ENCODE data around the gene GLOD4.
A peak's percentile ranks its signal among the peaks of the same experiment; 100 is the strongest.
"Not testable (repeated sequence)": the region's sequence is repeated elsewhere in the genome, so short reads cannot be mapped to it uniquely, and the experiment has no call there.

The GLOD4 gene

DNA sequence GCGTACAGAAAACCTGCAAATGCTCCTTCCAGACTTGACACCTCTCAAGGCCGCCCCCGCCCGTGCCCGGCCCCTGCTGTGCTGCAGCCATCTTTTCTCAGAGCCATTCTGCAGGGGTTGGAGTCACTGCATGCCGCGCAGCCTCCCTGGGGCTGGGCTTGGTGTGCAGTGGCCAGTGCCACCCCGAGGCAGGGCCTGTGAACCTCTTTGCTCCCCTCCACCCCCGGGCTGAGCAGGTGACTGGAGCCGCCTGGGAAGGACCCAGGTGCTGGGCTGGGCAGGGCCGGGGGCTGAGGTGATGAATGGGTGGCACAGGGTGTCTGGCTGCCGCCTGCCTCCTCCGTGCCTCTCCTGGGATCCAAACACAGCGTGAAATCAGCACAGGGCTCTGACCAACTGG lies 20.4 kb upstream of the GLOD4 start:
- DNase-seq, result no peak

DNA sequence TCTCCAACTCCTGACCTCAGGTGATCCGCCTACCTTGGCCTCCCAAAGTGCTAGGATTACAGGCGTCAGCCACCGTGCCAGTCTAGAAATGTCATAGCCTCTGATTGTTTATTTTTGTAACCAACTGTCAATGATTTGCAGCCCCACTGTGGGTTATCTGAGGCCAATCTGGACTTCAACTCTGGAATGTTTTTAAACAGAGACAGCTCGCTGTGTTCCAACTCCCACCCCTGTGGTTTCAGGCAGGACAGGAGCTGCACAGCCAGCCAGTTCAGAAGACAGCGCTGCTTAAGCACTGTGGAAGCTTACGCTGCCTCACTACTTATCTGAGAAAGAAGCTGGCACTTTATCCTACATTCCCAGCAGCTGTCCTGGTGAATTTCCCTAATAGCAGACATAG lies 19.6 kb upstream of the GLOD4 start:
- no peak for DNase-seq

DNA sequence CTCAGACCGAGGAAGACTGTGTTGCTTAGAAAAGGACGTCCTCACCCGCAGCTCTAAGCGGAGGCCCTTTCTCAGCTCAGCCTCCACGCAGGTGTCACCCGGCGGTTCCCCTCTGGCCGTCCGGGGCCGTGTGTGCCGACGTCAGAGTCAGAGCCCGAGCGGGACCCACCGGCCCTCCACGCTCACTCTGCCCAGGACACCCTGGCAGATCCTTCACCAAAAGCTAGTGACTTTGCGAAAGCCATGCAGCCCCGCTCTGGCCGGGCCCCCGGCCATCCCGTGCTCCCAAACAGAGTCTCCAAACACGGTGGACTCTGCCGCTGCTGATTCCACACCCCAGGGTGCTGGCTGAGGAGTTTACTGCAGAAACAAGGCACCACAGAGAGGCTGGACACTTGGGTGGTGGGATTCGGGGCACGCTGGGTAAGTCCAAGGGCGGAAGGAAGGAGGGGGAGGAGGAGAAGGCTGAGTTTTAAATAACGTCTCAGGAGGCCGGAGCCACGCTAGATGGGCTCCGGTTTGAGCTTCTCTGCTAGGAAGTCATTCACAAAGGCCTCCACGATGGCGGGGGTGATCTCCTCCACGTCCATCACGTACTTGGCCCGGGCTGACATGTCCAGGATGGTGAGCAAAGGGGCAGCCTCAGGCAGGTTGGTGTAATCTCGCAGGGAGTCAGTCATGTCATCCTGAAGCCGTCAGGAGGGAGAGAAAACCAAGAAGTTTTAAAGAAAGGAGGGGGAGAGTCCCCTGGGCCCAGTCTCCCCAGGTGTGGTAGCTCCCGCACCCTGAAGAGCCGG lies 18.6 kb upstream of the GLOD4 start:
- no peak for DNase-seq

DNA sequence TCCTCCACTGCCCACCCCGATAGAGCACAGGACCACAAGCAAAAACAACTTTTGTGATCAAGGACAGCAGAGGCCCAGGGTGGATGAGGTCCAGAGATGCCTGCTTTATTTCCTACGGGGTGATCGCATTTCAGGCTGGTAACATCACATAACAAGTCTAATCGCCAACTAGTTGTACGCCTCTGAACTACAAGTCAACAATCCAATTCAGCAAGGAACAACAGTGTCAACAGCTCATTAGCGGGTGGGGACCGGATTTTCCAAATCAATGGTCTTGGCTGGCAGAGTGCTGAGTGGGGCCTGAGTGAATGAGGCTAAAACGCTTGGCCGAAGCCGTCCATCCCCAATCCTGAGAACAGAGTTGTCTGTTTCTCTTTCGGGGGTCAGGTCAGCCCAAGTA lies 17.2 kb upstream of the GLOD4 start:
- no peak for DNase-seq

DNA sequence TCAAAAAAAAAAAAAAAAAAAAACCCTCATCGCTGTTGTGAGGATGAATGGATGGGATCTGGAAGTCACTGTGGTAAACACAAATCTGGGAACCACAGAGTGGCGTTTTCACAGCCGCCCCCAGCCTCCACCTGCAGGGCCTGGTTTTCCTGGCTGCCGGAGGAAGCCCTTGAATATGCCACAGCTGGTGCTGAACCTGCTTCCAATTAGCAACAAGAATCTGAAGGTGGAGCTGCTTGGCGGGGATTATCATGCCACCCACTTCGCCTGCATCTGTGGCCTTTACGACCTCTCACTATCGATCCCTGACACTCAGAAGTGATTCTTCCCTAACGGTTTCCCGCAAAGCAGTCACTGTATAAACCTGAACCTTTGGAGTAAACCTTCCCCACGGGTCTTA lies 16.2 kb upstream of the GLOD4 start:
- DNase-seq, result peak; percentile 51

DNA sequence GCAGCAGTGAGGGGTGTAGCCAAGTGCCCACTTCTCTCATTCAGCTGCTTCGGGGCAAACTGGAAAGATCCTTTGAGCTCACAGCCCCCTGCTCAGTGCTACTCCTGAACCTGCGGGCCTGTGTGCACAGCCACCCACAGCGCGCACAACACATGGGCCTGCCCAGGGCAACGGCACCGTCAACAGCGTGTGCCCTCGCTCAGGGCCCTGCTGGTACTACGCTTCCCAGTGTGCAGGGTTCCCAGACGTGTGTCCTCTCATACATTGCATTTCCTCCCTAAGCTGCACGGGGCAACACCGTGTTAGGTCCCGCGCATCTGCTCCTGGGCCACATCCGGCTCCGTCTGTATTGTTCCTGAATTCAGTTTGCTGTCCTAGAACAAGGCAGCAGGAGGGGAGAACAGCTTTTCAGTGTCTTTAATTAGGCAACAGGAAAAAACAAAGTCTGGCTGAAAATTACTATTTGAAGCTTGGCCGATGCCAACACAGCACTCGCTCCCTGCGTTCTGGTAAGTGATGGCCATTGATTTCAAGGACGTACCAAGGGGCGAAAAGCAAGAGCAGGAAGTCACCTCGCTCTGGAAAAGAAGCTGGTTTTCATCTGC lies 15.3 kb upstream of the GLOD4 start:
- no peak for DNase-seq

DNA sequence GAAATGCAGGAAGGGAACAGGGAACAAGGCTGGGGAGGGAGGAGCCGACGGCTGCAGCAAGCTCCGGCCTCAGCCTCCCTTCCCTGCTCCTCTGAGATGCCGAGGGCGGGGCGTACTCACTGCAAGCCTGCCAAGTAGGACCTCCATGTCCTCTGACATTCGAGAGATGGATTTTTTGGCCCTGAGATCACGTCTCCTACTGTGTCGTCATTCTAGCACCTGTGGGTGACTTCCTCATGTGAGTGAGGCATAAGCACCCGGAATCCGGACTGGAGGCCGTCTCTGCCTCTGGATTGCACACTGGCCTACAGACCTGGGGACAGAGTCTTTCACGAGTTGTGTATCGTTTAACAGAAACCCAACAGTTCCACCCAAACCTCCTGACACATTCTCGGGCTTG lies 14.5 kb upstream of the GLOD4 start:
- DNase-seq, result no peak

DNA sequence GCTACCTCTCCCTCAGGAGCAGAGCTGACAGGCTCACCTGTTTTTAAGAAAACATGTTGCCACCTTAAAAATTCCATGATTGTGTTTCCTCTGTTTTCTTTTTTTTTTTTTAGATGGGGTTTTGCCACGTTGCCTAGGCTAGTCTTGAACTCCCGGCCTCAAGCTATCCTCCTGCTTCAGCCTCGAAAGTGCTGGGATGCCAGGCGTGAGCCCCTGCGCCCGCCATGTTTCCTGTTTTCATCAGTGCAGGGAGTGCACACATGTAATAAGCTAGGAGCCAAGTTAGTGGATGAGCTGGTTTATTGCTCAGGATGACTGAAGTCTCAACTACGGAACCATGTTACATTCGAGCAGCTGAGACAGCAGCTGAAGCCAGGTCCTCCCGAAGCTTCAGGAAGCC lies 13.6 kb upstream of the GLOD4 start:
- DNase-seq, result no peak

DNA sequence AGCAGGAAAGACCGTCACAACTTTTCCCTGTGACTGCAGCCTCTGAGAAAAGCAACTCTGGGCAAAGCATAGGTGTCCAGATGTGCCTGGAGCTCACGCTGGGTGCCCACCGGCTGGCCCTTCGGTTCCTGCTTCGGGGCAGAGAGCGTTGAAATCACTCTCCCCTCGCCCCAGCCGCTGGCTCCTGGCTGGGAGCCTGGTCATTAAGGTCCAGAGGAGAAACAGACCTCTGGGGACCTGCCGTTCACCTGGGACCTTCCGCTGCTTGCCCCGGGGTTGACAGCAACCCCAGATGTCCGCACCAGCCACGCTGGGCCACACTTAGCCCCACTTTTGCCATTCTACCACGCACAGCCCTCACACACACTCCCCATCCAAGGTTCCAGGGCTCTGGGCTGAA lies 13.2 kb upstream of the GLOD4 start:
- DNase-seq, result no peak

DNA sequence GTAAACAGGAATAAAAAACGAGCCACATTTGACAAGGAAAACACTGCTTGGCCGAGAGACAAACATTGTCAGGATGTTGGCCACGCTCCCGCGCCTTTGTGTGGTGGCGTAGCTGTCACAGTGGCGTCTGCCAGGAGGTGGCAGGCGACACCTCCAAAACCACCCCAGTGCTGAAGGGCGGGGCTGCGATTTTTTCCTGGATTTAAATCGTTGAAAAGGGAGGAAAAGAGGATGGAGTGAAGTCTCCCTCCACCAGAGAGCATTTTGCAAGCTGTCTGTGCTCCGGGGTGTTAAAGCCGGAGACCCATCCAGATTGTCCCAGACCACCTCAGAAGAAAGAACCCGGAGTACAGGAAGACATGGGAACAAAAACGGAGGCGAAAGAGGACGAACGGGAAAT lies 12.8 kb upstream of the GLOD4 start:
- peak; percentile 61 for DNase-seq

DNA sequence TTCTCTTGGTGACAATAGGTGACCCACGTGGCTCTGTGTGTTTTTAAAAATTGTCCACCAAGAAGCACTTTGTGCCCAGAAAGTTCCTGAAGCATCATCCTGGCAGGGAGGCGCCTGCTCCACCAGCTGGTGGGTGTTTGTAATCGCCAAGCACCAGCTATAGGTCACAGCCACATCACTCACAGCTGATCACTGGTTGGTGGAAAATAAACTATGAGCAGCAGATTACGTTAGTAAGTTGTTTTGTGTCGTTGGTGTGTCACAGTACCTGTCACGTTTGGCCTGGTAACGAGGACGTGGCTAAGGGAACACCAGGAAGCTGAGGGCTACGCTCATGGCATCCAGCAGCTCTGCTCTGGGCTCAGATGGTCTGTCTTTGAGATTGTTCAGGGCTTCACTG lies 10.2 kb upstream of the GLOD4 start:
- DNase-seq, result no peak

DNA sequence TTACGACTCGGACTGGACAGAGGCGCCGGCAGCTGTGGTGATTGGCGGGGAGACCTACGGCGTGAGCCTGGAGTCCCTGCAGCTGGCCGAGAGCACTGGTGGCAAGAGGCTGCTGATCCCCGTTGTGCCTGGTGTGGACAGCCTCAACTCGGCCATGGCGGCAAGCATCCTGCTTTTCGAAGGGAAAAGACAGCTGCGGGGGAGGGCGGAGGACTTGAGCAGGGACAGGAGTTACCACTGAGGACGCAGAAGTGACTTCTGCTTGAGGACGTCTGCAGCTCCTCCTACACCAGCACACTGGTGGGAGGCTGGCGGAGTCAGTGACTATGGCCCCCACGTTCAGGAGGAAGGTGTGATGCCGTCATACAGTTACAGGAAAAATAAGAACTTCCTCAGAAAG lies 9.7 kb upstream of the GLOD4 start:
- no peak for DNase-seq

DNA sequence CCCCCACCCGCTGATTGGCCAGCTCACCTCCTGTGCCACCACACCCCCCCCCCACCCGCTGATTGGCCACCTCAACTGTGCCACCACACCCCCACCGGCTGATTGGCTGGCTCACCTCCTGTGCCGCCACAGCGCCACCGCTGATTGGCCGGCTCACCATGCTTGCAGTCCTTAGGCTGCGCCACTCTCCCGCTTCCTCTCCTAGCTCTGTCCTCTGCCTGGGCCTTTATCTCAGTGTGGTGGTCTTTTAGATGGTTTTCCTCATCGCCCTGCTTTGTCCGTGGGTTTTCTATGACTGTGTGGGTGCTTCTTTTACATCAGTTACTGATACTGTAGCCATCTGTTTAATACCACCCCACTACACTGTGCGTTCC lies 8.8 kb upstream of the GLOD4 start:
- DNase-seq, result not testable (repeated sequence)

DNA sequence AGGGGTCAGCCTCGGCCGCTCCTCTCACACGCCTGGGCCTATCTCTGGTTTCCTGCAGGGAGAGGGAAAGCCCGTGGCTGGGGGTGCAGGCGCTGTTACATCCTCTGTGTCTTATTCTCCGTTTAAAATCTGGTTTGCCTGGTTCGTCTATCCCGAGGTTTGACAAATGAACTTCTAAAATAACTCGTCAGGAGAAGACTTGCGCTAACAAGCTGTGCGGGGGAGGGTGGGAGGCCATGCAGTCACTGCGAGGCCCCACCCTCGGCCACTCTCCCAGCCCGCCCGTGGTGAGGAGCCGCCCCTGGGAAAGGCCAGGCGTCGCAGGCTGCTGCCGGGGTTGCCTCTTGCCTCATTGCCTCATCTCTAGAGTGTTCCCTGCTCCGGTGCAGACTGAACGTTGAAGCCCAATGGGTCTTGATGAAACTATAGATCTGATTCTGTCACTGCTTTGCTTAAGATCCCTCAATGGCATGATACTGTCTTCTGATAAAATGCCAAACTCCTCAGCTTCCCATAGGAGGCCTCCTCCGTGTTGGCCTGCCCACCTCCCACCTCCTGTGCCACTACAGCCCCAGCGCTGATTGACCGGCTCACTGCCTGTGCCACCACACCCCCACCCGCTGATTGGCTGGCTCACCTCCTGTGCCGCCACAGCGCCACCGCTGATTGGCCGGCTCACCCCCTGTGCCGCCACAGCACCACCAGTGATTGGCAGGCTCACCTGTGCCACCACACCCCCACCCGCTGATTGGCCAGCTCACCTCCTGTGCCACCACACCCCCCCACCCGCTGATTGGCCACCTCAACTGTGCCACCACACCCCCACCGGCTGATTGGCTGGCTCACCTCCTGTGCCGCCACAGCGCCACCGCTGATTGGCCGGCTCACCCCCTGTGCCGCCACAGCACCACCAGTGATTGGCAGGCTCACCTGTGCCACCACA lies 8.1 kb upstream of the GLOD4 start:
- DNase-seq, result not testable (repeated sequence)

DNA sequence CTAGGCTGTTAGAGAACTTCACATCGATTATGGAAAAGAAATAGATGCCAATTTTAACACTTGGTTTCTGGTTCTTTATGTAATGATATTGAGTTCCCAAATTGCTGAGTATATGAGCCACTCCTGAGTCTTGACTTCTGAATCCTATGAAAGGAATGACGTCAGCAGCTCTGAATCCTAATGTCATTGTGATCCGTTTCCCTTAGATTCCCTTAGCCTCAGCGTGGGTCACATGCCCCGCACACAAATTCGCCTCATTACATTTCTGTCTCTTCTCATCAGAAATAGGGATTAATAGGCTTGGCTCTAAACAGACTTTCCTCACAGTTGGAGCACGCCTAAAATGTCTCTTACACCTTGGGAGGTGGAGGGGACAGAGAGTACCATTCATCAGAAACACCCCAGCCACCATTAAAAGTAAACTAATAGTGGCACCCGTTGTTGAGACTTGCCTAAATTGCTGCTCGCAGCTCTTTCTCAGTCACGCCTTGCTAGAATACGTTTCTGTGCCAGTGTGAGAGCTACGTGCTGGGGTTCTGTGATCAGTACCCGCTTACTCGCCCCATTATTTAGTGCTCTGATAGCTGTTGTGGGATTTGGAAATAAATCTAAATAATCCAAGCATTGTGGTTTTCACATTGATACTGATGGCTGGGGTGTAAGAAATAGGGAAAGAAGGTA lies 7.2 kb upstream of the GLOD4 start:
- no peak for DNase-seq

DNA sequence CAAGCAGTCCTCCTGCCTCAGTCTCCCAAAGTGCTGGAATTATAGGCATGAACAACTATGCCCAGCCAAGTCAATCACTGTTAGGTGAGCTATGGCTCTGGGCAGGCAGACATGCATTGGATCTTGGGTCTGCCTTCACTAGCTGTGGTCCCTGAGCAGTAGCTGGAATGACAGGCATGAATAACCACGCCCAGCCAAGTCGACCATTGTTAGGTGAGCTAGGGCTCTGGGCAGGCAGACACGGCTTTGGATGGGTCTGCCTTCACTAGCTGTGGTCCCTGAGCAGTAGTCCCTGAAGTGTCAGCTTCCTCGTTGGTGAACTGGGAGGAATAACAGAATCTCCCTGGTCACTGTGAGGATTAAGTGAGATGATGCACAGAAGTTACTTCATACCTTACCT lies 6.5 kb upstream of the GLOD4 start:
- no peak for DNase-seq

DNA sequence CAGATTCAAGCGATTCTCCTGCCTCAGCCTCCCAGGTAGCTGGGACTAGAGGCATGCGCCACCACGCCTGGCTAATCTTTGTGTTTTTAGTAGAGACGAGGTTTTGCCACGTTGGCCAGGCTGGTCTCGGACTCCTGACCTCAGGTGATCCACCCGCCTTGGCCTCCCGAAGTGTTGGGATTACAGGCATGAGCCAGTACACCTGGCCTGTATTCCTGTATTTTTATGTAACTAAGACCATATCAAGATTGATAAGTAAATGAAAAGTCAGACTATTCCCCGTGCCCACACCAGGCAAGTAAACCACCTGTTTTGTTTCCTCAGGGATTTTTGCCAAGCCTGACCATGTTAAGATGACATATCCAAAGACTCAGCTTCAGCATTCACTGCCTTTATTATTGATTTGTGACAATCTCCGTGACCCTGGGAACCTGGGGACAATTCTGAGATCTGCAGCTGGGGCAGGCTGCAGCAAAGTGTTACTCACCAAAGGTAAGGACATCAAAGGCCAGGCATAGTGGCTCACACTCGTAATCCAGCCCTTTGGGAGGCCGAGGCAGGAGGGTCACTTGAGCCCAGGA lies 5.7 kb upstream of the GLOD4 start:
- no peak for DNase-seq

DNA sequence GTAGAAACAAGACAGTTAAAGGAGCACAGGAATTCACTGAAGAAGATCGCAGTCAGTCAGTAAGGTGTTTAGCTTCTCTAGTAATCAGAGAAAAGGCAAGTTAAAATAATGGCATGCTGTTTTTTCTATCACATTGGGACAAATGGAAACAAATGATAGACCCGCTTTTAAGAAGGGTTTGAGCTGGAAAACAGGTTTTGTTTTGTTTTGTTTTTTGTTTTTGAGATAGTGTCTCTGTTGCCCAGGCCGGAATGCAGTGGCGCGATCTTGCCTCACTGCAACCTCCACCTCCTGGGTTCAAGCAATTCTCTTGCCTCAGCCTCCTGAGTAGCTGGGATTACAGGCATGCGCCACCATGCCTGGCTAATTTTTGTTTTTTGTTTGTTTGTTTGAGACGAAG lies 3.8 kb upstream of the GLOD4 start:
- not testable (repeated sequence) for DNase-seq

DNA sequence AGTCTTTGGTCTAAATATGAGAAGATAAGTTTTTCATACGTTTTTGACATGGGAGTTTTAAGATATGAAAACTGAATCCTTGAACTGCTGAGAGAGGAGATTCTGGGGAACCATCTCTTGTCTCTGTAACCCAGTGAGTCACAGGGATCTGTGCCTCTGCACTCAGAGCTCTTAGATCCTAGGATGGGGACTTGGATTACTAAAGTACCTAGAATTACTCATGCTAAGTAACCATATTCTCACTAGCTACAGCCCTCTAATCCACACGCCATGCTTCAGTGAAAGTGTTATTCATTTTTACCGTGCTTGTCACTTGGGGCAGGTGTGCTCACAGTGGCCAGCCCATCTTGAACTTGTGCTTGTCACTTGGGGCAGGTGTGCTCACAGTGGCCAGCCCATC lies 2.1 kb upstream of the GLOD4 start:
- DNase-seq, result no peak

DNA sequence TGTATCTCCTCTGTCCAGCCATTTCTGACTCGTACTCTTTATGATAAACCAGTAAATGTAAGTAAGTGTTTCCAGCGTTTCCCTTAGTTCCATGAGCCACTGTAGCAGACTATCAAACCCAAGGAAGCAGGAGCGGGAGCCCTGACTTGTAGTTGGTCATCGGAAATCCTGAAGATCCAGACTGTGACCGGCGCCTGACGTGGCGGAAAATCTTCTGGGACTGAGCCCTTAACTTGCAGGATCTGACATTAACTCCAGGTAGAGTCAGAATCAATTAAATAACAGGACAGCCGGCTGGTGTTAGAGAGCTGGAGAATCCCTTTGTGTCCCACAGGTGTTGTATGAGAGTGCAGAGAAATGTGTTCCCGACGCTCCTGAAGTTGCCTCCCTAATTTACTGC lies 4.0 kb downstream of the GLOD4 start:
- DNase-seq, result no peak

DNA sequence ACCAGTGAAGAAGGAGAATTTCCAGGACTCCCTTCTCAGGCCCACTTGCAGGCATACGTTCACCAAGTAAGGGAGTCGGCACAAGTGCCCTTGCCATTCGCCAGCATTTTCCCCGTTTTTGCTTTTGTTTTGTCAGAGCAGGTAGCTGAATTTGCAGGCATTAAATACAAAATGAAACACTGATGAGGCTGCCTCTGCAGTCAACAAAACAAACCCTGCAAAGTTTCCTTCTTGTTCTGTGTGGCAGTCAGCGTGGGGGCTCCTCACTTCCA lies 7.8 kb downstream of the GLOD4 start:
- DNase-seq, result no peak

DNA sequence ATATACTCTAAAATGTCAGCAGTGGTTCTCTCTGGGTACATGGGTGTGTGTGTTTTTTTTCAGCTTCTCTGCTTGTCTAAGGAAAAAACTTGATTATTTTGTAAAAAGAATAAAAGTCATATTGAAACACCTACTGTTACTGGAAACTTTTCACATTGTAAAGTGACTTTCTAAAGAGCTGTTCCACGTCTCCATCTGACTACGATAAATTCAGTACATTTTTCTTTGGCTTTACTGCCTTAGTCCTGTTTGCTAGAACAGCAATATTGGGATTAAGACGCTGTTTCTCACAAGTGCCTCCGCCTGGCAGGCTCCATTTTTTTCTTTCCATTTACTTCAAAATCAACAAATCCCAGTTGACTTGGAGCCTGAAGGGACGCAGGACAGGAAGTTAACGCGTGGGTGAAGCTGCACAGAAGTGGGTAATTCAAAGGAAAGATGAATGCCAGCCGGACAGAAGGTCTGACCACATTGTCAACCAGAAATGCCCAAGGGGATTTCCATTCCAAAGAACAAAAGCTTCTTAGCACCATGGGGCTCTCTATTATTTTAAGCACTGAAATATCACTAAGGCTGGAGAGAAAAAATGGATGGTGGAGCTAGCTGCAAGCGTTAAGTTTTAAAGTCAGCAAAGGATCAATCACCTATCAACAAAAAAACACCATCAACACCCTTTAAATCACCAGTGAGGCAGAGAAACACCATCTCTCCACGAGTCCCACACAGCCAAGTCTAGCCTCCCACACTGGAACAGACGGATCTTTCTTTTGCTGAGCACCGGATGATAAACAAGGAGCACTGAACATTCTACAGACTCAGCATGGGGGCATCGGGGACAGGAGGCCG lies 8.4 kb downstream of the GLOD4 start:
- DNase-seq, result no peak

Measured in NCI-H1092 treated with DMSO at 0.1 percent for 48 hours (cell line).